Measurements from ENCODE around the gene PFKL.

The PFKL gene

DNA sequence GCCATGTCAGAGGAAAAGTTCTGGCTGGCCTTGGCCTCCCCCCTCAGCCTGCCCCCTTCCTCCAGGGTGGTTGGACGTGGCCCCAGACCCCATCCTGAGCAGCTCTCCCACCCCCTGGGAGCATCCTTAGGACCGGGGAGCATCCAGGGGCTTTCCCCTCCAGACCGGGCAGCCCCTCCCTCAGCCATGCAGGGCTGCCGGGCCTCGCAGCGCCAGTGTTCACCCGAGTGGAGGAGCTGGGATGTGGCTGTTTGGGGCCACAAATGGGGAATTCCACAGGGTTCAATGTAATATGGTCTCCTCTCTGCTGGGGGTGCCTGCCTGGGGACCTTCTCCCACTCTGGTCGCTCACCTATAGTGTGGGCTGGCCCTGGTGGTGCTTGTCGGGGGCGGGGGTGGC lies 4.2 kb upstream of the PFKL start:
- peaks cover 10% of the 10 kb centered on the region for H3K27me3 Mint-ChIP-seq (ENCODE audit: low read depth)
- no peaks in the 10 kb centered on the region for H3K36me3 Mint-ChIP-seq (ENCODE audit: low read depth)
- H3K9me3 Mint-ChIP-seq = no peaks in the 10 kb centered on the region
- peaks cover 4% of the 10 kb centered on the region for H3K4me1 Mint-ChIP-seq
- H3K4me3 Mint-ChIP-seq = no peak overlapping the region
- TF ChIP-seq, protein P1, sequence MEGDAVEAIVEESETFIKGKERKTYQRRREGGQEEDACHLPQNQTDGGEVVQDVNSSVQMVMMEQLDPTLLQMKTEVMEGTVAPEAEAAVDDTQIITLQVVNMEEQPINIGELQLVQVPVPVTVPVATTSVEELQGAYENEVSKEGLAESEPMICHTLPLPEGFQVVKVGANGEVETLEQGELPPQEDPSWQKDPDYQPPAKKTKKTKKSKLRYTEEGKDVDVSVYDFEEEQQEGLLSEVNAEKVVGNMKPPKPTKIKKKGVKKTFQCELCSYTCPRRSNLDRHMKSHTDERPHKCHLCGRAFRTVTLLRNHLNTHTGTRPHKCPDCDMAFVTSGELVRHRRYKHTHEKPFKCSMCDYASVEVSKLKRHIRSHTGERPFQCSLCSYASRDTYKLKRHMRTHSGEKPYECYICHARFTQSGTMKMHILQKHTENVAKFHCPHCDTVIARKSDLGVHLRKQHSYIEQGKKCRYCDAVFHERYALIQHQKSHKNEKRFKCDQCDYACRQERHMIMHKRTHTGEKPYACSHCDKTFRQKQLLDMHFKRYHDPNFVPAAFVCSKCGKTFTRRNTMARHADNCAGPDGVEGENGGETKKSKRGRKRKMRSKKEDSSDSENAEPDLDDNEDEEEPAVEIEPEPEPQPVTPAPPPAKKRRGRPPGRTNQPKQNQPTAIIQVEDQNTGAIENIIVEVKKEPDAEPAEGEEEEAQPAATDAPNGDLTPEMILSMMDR (IDR thresholded peaks at IDR 0.05; ENCODE audit: unreplicated experiment in 3 of 3) = no peak
- no peak overlapping the region for H3K27ac Mint-ChIP-seq

DNA sequence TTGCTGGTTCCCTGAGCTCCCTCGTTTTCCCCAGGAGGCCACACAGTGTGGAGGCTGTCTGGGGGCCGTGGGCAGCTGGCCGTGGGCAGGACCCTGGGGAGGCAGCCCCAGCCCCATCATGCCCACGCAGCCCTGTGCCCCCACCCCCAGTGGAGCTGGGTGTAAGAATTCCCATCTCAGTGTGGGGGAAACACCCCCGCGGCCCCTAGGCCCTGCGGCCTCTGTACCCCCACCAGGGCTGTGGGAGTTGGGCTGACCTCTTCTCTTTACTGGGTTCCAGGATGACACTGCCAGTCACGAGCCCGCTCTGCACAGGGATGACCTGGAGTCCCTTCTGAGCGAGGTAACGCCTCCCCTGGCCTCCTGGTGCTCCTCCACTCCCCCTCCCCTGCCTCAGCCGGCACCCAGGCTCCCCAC lies 3.7 kb upstream of the PFKL start:
- H3K4me1 Mint-ChIP-seq = peaks cover 4% of the 10 kb centered on the region
- TF ChIP-seq, protein P1 (IDR thresholded peaks at IDR 0.05; ENCODE audit: unreplicated experiment in 3 of 3) = no peak
- no peak overlapping the region for H3K27ac Mint-ChIP-seq
- no peak overlapping the region for H3K4me3 Mint-ChIP-seq
- H3K27me3 Mint-ChIP-seq (ENCODE audit: low read depth) = peaks cover 10% of the 10 kb centered on the region
- no peaks in the 10 kb centered on the region for H3K36me3 Mint-ChIP-seq (ENCODE audit: low read depth)
- no peaks in the 10 kb centered on the region for H3K9me3 Mint-ChIP-seq

DNA sequence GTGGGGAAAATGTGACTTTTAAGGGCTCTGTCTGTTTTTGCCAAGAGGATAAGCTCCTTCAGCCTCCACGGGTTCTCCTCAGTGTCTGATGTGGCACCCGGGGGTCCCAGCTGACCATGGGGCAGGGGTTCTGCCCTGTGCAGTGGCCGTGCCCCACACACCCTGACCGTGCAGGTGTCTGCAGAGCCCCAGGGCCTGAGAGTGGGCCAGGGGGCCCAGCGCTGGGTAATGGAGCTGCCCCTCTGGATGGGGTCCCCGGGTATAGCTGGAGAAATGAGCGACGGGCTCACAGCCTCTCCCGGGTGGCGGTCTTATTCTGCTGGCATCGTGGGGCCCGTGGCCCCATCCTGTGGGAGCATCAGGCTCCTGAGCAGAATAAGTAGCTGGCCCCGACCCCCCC lies 2.9 kb upstream of the PFKL start:
- Mint-ChIP-seq H3K4me3 (no peak overlapping the region), H3K36me3 (ENCODE audit: low read depth) (no peaks in the 10 kb centered on the region), H3K4me1 (peaks cover 5% of the 10 kb centered on the region), H3K27me3 (ENCODE audit: low read depth) (peaks cover 9% of the 10 kb centered on the region), H3K9me3 (no peaks in the 10 kb centered on the region), H3K27ac (no peak overlapping the region)
- TF ChIP-seq, protein P1 (IDR thresholded peaks at IDR 0.05; ENCODE audit: unreplicated experiment in 3 of 3) = no peak

DNA sequence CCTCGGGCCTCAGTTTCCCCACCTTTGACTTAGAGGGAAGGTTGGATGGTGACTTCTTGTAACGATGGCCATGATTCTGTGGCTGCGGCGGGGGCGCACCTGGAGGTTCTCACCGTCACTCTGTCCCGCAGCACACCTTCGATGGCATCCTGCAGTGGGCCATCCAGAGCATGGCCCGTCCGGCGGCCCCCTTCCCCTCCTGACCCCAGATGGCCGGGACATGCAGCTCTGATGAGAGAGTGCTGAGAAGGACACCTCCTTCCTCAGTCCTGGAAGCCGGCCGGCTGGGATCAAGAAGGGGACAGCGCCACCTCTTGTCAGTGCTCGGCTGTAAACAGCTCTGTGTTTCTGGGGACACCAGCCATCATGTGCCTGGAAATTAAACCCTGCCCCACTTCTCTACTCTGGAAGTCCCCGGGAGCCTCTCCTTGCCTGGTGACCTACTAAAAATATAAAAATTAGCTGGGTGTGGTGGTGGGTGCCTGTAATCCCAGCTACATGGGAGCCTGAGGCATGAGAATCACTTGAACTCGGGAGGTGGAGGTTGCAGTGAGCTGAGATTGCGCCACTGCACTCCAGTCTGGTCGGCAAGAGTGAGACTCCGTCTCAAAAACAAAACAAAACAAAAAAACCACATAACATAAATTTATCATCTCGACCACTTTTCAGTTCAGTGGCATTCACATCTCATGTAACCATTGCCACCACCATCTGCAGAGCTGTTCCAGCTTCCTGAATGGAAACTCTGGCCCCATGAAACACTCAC lies 2.1 kb upstream of the PFKL start:
- TF ChIP-seq, protein P1 (IDR thresholded peaks at IDR 0.05; ENCODE audit: unreplicated experiment in 3 of 3) = peak; percentile 70 to 86 (median 84)
- peak overlapping the region; percentile 6 to 77 (median 68) for H3K4me3 Mint-ChIP-seq
- peak overlapping the region in 1 of 3 experiments; percentile 64 for H3K27ac Mint-ChIP-seq
- H3K36me3 Mint-ChIP-seq (ENCODE audit: low read depth) = no peaks in the 10 kb centered on the region
- no peaks in the 10 kb centered on the region for H3K9me3 Mint-ChIP-seq
- H3K27me3 Mint-ChIP-seq (ENCODE audit: low read depth) = peaks cover 3% of the 10 kb centered on the region
- peaks cover 12% of the 10 kb centered on the region for H3K4me1 Mint-ChIP-seq

DNA sequence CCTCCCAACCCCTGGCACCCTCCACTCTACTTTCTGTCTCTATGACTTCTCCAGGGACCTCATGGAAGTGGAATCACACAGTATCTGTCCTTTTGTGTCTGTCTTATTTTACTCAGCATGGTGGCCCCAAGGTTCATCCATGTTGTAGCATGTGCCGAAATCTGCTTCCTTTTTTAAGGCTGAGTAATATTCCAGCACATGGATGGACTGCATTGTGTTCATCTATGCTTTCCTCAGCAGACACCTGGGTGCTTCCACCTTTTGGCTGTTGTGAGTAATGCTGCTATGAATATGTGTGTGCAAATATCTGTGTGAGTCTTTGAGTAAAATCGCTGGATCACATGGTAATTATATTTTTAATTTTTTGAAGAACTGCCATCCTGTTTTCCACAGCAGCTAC lies 1.6 kb upstream of the PFKL start:
- Mint-ChIP-seq H3K4me3 (peak overlapping the region; percentile 43 to 72 (median 56)), H3K36me3 (ENCODE audit: low read depth) (no peaks in the 10 kb centered on the region), H3K27ac (no peak overlapping the region), H3K27me3 (ENCODE audit: low read depth) (peaks cover 3% of the 10 kb centered on the region), H3K4me1 (peaks cover 14% of the 10 kb centered on the region), H3K9me3 (no peaks in the 10 kb centered on the region)
- TF ChIP-seq, protein P1 (IDR thresholded peaks at IDR 0.05; ENCODE audit: unreplicated experiment in 3 of 3) = no peak

DNA sequence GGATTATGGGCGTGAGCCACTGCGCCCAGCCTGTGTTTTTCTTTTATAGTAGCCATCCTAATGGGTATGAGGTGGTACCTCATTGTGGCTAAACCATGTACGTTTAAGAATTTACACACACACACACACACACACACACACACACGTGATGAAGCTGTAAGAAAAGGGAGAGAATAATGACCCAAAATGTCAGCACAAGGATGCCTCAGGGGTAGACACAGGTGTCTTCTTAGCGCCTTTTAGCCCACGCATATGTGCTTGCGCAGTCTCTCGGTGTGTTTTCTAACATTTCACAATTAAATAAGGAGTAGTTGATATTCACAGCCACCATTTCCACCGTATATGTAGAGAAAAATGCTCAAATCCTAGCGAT lies 782 bp upstream of the PFKL start:
- Mint-ChIP-seq H3K27ac (peak overlapping the region; percentile 82 to 95 (median 94)), H3K36me3 (ENCODE audit: low read depth) (no peaks in the 10 kb centered on the region), H3K9me3 (no peaks in the 10 kb centered on the region), H3K4me1 (peaks cover 19% of the 10 kb centered on the region), H3K4me3 (peak overlapping the region; percentile 86 to 93 (median 92)), H3K27me3 (ENCODE audit: low read depth) (peaks cover 3% of the 10 kb centered on the region)
- TF ChIP-seq, protein P1 (IDR thresholded peaks at IDR 0.05; ENCODE audit: unreplicated experiment in 3 of 3) = no peak

All from nephron (organoid).